H1 (cell line): Measurements from ENCODE around the gene ITPKC. TPM values are rescaled to one million over a fixed set of nuclear protein-coding genes. Genes with fewer than 3 reads are reported as not detected.

ENCODE experiments used
- CTCF ChIA-PET: fragments of 300-600 bp; sonication (Branson Sonifier 250); formaldehyde crosslinking; loops from one replicate; lab custom pipeline; 2021; ENCODE audit not compliant: partially characterized antibody; lab: Charles Lee
- POLR2A ChIA-PET: fragments of 300-600 bp; sonication (Branson Sonifier 250); formaldehyde crosslinking; loops from one replicate; lab custom pipeline; 2021; ENCODE audit warnings: inconsistent platforms; ENCODE audit not compliant: partially characterized antibody; lab: Charles Lee
- DNase-seq, 2 experiments: peaks; one replicate each; pipeline versions ENCODE4 v3.0.0 to v3.0.0-alpha.2; 2010 to 2022; ENCODE audit warnings: low spot score in 2 of 2, low read depth in 1 of 2, mixed read lengths in 1 of 2
- FAIRE-seq: peaks from 2 replicates; lab custom pipeline; 2011; peaks lifted over from hg19 to GRCh38; lab: Jason Lieb, UNC
- H2AFZ ChIP-seq: 2 replicates; pipeline ENCODE4 v1.8.1; 2012; ENCODE audit warnings: low read length, inconsistent platforms
- H2AK5ac ChIP-seq: 2 replicates; pipeline ENCODE4 v1.6.1; 2013; ENCODE audit warnings: low read depth, low read length
- H2BK120ac ChIP-seq: replicated peaks from 2 replicates; pipeline ENCODE3; 2013; ENCODE audit warnings: low read depth, low read length, inconsistent platforms
- H2BK12ac ChIP-seq: 2 replicates; pipeline ENCODE4 v1.6.1; 2013; ENCODE audit warnings: low read depth, low read length
- H2BK15ac ChIP-seq: 2 replicates; pipeline ENCODE4 v1.6.1; 2013; ENCODE audit warnings: low read length
- H2BK20ac ChIP-seq: 2 replicates; pipeline ENCODE4 v1.6.1; 2013; ENCODE audit warnings: low read length
- H2BK5ac ChIP-seq: 2 replicates; pipeline ENCODE4 v1.6.1; 2013; ENCODE audit warnings: low read depth, low read length
- H3K14ac ChIP-seq: 2 replicates; pipeline ENCODE4 v1.6.1; 2013; ENCODE audit warnings: inconsistent platforms; ENCODE audit not compliant: insufficient read length
- H3K18ac ChIP-seq: 2 replicates; pipeline ENCODE4 v1.6.1; 2013; ENCODE audit warnings: low read length; ENCODE audit errors: extremely low read depth
- H3K23ac ChIP-seq: 2 replicates; pipeline ENCODE4 v1.6.1; 2013; ENCODE audit warnings: inconsistent platforms; ENCODE audit not compliant: insufficient read length
- H3K23me2 ChIP-seq: 2 replicates; pipeline ENCODE4 v1.6.1; 2013; ENCODE audit warnings: low read depth, low read length
- H3K27ac ChIP-seq: 2 replicates; pipeline ENCODE4 v1.6.1; 2011; ENCODE audit warnings: low read depth, low read length, inconsistent platforms
- H3K27me3 ChIP-seq, 4 experiments: replicated peaks in 1 of 4; 1 replicate in 1 of 4; 2 replicates in 3 of 4; pipeline versions ENCODE4 v1.6.1 to v1.8.1; 2011 to 2013; ENCODE audit warnings: low read length in 3 of 4, mild to moderate bottlenecking in 3 of 4, inconsistent platforms in 2 of 4, mixed read lengths in 2 of 4, moderate library complexity in 1 of 4; ENCODE audit not compliant: control insufficient read depth in 3 of 4, insufficient read depth in 3 of 4; ENCODE audit errors: extremely low read depth in 1 of 4
- H3K36me3 ChIP-seq, 4 experiments: 2 replicates each; pipeline versions ENCODE4 v1.6.1 to v1.8.1; 2011 to 2013; ENCODE audit warnings: mild to moderate bottlenecking in 4 of 4, low read length in 3 of 4, moderate library complexity in 2 of 4, control low read depth in 1 of 4, inconsistent platforms in 1 of 4; ENCODE audit not compliant: insufficient read depth in 4 of 4, control insufficient read depth in 2 of 4
- H3K4ac ChIP-seq: replicated peaks from 2 replicates; pipeline ENCODE3; 2013; ENCODE audit warnings: low read length, low read depth, mixed read lengths, inconsistent platforms; ENCODE audit not compliant: insufficient read length
- H3K4me1 ChIP-seq, 4 experiments: replicated peaks in 1 of 4; 1 replicate in 1 of 4; 2 replicates in 3 of 4; pipeline versions ENCODE4 v1.6.1 to v1.8.1; 2011 to 2013; ENCODE audit warnings: low read length in 3 of 4, inconsistent platforms in 2 of 4, mixed read lengths in 1 of 4; ENCODE audit not compliant: insufficient read depth in 4 of 4, control insufficient read depth in 3 of 4
- H3K4me2 ChIP-seq, 2 experiments: 2 replicates each; pipeline versions ENCODE4 v1.6.1 to v1.8.1; 2011 to 2013; ENCODE audit warnings: low read depth in 2 of 2, low read length in 2 of 2, control low read depth in 1 of 2, inconsistent platforms in 1 of 2, mild to moderate bottlenecking in 1 of 2; ENCODE audit not compliant: insufficient read depth in 1 of 2
- H3K4me3 ChIP-seq, 4 experiments: fragments of 200-600, 300-600 bp in 1 of 4; sonication (generic), shearing (Covaris generic), sonication (Bioruptor Twin) in 1 of 4; 2 replicates each; pipeline versions ENCODE4 v1.5.1 to v1.8.1; 2011 to 2016; ENCODE audit warnings: low read length in 4 of 4, low read depth in 3 of 4, control low read depth in 2 of 4, inconsistent platforms in 2 of 4, mild to moderate bottlenecking in 2 of 4, mixed read lengths in 1 of 4, moderate library complexity in 1 of 4; ENCODE audit not compliant: insufficient read depth in 2 of 4; ENCODE audit errors: extremely low read depth in 1 of 4
- H3K56ac ChIP-seq: replicated peaks from 2 replicates; pipeline ENCODE3; 2013; ENCODE audit warnings: low read depth, mild to moderate bottlenecking, mixed read lengths, low read length, inconsistent platforms; ENCODE audit not compliant: insufficient read length
- H3K79me1 ChIP-seq: 2 replicates; pipeline ENCODE4 v1.6.1; 2013; ENCODE audit warnings: low read depth, low read length, control low read depth
- H3K79me2 ChIP-seq, 2 experiments: 2 replicates each; pipeline versions ENCODE4 v1.6.1 to v1.8.1; 2012 to 2013; ENCODE audit warnings: low read length in 2 of 2, mild to moderate bottlenecking in 2 of 2, inconsistent platforms in 1 of 2; ENCODE audit not compliant: insufficient read depth in 2 of 2, control insufficient read depth in 1 of 2
- H3K9ac ChIP-seq, 4 experiments: replicated peaks in 1 of 4; 1 replicate in 1 of 4; 2 replicates in 3 of 4; pipeline versions ENCODE4 v1.6.1 to v1.8.1; 2011 to 2013; ENCODE audit warnings: low read depth in 3 of 4, low read length in 3 of 4, control low read depth in 2 of 4, mild to moderate bottlenecking in 2 of 4, moderate library complexity in 2 of 4, inconsistent platforms in 1 of 4; ENCODE audit errors: extremely low read depth in 1 of 4
- H3K9me3 ChIP-seq, 2 experiments: 2 replicates each; pipeline versions ENCODE4 v1.6.1 to v1.8.1; 2012 to 2013; ENCODE audit warnings: mild to moderate bottlenecking in 2 of 2, moderate library complexity in 2 of 2, control low read depth in 1 of 2, inconsistent platforms in 1 of 2, low read depth in 1 of 2, low read length in 1 of 2, mixed read lengths in 1 of 2; ENCODE audit not compliant: insufficient read depth in 2 of 2
- H4K20me1 ChIP-seq, 2 experiments: replicated peaks in 1 of 2; 2 replicates each; pipeline versions ENCODE3 to v1.8.1; 2011 to 2013; ENCODE audit warnings: inconsistent platforms in 2 of 2, low read length in 2 of 2, mild to moderate bottlenecking in 1 of 2; ENCODE audit not compliant: insufficient read depth in 2 of 2, control insufficient read depth in 1 of 2
- H4K5ac ChIP-seq: 2 replicates; pipeline ENCODE4 v1.6.1; 2013; ENCODE audit warnings: low read length, low read depth, mixed read lengths, inconsistent platforms; ENCODE audit not compliant: insufficient read length
- H4K8ac ChIP-seq: 2 replicates; pipeline ENCODE4 v1.8.0; 2013; ENCODE audit warnings: mild to moderate bottlenecking, moderate library complexity, low read length, inconsistent platforms; ENCODE audit not compliant: insufficient read depth; ENCODE audit errors: extremely low read depth
- H4K91ac ChIP-seq: replicated peaks from 2 replicates; pipeline ENCODE3; 2013; ENCODE audit warnings: low read length, mixed read lengths, inconsistent platforms; ENCODE audit not compliant: insufficient read length
- CEBPB ChIP-seq: IDR thresholded peaks from 2 replicates; pipeline ENCODE4 v1.6.1; 2012; ENCODE audit warnings: low read depth, low read length
- EGR1 ChIP-seq: IDR thresholded peaks from 2 replicates; pipeline ENCODE4 v1.6.1; 2011; ENCODE audit warnings: low read depth, low read length, borderline replicate concordance
- FOSL1 ChIP-seq: IDR thresholded peaks from 2 replicates; pipeline ENCODE4 v1.6.1; 2011; ENCODE audit warnings: mild to moderate bottlenecking, low read depth, low read length, moderate library complexity; ENCODE audit not compliant: insufficient read depth
- JUN ChIP-seq: IDR thresholded peaks from 2 replicates; pipeline ENCODE4 v1.6.1; 2011; ENCODE audit warnings: low read depth, mild to moderate bottlenecking, improper control_type of control experiment, low read length
- SIN3A ChIP-seq, 2 experiments: IDR thresholded peaks in 1 of 2; conservative IDR thresholded peaks in 1 of 2; 2 replicates each; pipeline ENCODE4 v1.6.1; 2011 to 2012; ENCODE audit warnings: low read length in 2 of 2, improper control_type of control experiment in 1 of 2, low read depth in 1 of 2, mild to moderate bottlenecking in 1 of 2
- SIX5 ChIP-seq: IDR thresholded peaks from 2 replicates; pipeline ENCODE4 v1.6.1; 2011; ENCODE audit warnings: mild to moderate bottlenecking, low read depth, low read length
- SP2 ChIP-seq: IDR thresholded peaks from 2 replicates; pipeline ENCODE4 v1.6.1; 2012; ENCODE audit warnings: mild to moderate bottlenecking, low read length, inconsistent platforms
- TBP ChIP-seq: IDR thresholded peaks from 2 replicates; pipeline ENCODE4 v1.6.1; 2011; ENCODE audit warnings: low read depth, low read length, improper control_type of control experiment
- YY1 ChIP-seq: IDR thresholded peaks from 2 replicates; pipeline ENCODE4 v1.6.1; 2011; ENCODE audit warnings: low read depth, mild to moderate bottlenecking, low read length
- WGBS, 2 experiments: shearing (Covaris generic) in 1 of 2; methylation state at CpG; one replicate each; pipeline versions ENCODE4 v1.1.6 to v1.1.7; 2013 to 2015; ENCODE audit warnings: low lambda C conversion rate in 2 of 2, mixed read lengths in 2 of 2, inconsistent platforms in 1 of 2, low coverage in 1 of 2, missing lambda C conversion rate in 1 of 2; ENCODE audit not compliant: insufficient replicate concordance in 2 of 2, insufficient coverage in 1 of 2, insufficient read length in 1 of 2; ENCODE audit errors: extremely low coverage in 1 of 2, missing lambda C conversion rate in 1 of 2; 5-methylcytosine and 5-hydroxymethylcytosine counted together
- polyA plus RNA-seq, 7 experiments: library from polyadenylated mRNA; depleted of rRNA in 3 of 7; stranded (reverse) in 5 of 7; unstranded in 2 of 7; fragments of >200 nt in 5 of 7; fragments of 200-250 nt in 2 of 7; gene quantifications; 1 replicate in 5 of 7; 2 replicates in 1 of 7; 4 replicates in 1 of 7; pipeline versions ENCODE4 v1.2.1 to v1.2.3, GENCODE V29; 2011 to 2013; ENCODE audit warnings: missing spikeins in 2 of 7, mixed read lengths in 2 of 7
- total RNA-seq: library from RNA; stranded (reverse); fragmentation: NEBNext Ultra II Directional; extraction: Animal tissue kit (Norgen Biotek cat#: 25700); gene quantifications from 2 replicates; pipeline ENCODE4 v1.2.1, GENCODE V29; 2021
- TF ChIP-seq, protein P1 (sequence below): IDR thresholded peaks from 2 replicates; pipeline ENCODE4 v1.6.1; 2012; ENCODE audit warnings: low read length, inconsistent platforms

The ITPKC gene
- total and polyA plus RNA-seq, 2 of the 8 experiments (the other 6 are each of a cell fraction or from before 2014, with no cell fraction given): 5.2 to 8.9 TPM

DNA sequence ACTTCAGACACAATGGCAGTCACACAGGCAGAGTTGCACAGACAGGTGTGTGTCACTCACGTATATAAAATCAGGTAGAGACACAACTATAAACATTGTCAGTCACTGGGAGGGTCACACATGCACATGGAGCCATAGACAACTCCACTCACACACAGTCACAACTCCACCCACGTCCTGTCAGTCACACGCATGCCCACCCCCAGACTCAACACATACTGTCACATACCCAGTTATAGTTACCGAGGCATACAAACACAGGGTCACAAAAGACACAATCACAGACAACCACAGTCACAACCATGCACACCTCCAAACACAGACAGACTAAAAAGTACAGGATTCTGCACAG is 27.9 kb upstream of the ITPKC start:
- no peak overlapping the region for H2BK120ac ChIP-seq
- no peak overlapping the region for H4K8ac ChIP-seq
- H3K4me3 ChIP-seq: peak overlapping the region in 2 of 4 experiments; percentile 54 to 70; a peak in 3 of 8 replicates
- DNase-seq: no peak
- peaks cover 6 to 21% of the 10 kb centered on the region in 2 experiments for H4K20me1 ChIP-seq
- peaks cover 3 to 17% (median 7%) of the 10 kb centered on the region in 4 experiments; a peak in 5 of 8 replicates for H3K36me3 ChIP-seq
- H3K27me3 ChIP-seq: no peaks in the 10 kb centered on the region
- peaks cover 16% of the 10 kb centered on the region for H3K23me2 ChIP-seq
- no peak overlapping the region for H4K5ac ChIP-seq
- H2BK5ac ChIP-seq: no peak overlapping the region
- H3K9ac ChIP-seq: peak overlapping the region in 2 of 4 experiments; percentile 69 to 76; a peak in 1 of 7 replicates
- no peak overlapping the region for H4K91ac ChIP-seq
- H3K56ac ChIP-seq: no peak overlapping the region
- CTCF ChIA-PET: interaction anchor here (0.7 to 1.7 kb wide), 3 partner anchors 9 to 26 kb away, joined by 3 to 6 read pairs (median 3); no protein-coding TSS in a partner anchor
- no peak for FAIRE-seq
- no peak overlapping the region for H2AFZ ChIP-seq
- peak overlapping the region; percentile 88; the same call in 1 of the 2 replicates for H2BK12ac ChIP-seq
- no peak overlapping the region for H3K27ac ChIP-seq
- H3K14ac ChIP-seq: no peak overlapping the region
- peaks cover 12% of the 10 kb centered on the region for H3K79me1 ChIP-seq
- H3K18ac ChIP-seq: no peak overlapping the region
- H2BK15ac ChIP-seq: peak overlapping the region; percentile 61; the same call in 1 of the 2 replicates
- WGBS, 2 experiments: 83% methylated on average over 4 of the region's 4 CpGs; no CpG with 5 or more reads in 1 of the 2 experiments
- peak overlapping the region; percentile 75; the same call in 1 of the 2 replicates for H2AK5ac ChIP-seq
- H3K9me3 ChIP-seq: no peaks in the 10 kb centered on the region
- H3K79me2 ChIP-seq: peaks cover 0 to 21% of the 10 kb centered on the region in 2 experiments; a peak in 3 of 4 replicates
- TF ChIP-seq FOSL1 (no peak), CEBPB (no peak), SP2 (no peak), SIN3A (conservative IDR thresholded peaks at IDR 0.05 in 1 of 2, IDR thresholded peaks at IDR 0.05 in 1 of 2; ENCODE audit: low read depth in 1 of 2, low read length in 2 of 2) (no peak), JUN (no peak), YY1 (no peak), EGR1 (no peak), TBP (no peak), SIX5 (no peak)
- TF ChIP-seq, protein P1, sequence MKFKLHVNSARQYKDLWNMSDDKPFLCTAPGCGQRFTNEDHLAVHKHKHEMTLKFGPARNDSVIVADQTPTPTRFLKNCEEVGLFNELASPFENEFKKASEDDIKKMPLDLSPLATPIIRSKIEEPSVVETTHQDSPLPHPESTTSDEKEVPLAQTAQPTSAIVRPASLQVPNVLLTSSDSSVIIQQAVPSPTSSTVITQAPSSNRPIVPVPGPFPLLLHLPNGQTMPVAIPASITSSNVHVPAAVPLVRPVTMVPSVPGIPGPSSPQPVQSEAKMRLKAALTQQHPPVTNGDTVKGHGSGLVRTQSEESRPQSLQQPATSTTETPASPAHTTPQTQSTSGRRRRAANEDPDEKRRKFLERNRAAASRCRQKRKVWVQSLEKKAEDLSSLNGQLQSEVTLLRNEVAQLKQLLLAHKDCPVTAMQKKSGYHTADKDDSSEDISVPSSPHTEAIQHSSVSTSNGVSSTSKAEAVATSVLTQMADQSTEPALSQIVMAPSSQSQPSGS: no peak
- TF ChIP-seq, all 59 proteins: peak for 0
- Histone ChIP-seq H3K4me2 (peak overlapping the region; percentile 94 to 98), H2BK20ac (no peak overlapping the region), H3K23ac (no peak overlapping the region), H3K4ac (no peak overlapping the region), H3K4me1 (peaks cover 0 to 25% (median 15%) of the 10 kb centered on the region in 4 experiments; a peak in 6 of 7 replicates)
- POLR2A ChIA-PET: interaction anchor here (1.2 kb wide), 1 partner anchor 8 kb away, joined by 4 read pairs; no protein-coding TSS in a partner anchor
